Endothelial cell of umbilical vein (primary cell): ENCODE measurements around the gene SH3GL3. TPM values are rescaled to one million over a fixed set of nuclear protein-coding genes. Genes with fewer than 3 reads are reported as not detected.

Experiments
- BruUV-seq: library from RNA; stranded (reverse); fragments of 400-500 nt; replicated peaks from 2 replicates; lab custom pipeline; 2021; lab: Mats Ljungman, UMichigan
- CTCF ChIA-PET: fragments of 300-600, 350-600 bp; sonication (Branson Sonifier 250); formaldehyde crosslinking; loops from one replicate; lab custom pipeline; 2021; ENCODE audit warnings: antibody characterized with exemption, inconsistent platforms; lab: Charles Lee
- POLR2A ChIA-PET: fragments of 300-600, 350-600 bp; sonication (Branson Sonifier 250); formaldehyde crosslinking; loops from one replicate; lab custom pipeline; 2021; ENCODE audit warnings: antibody characterized with exemption, inconsistent platforms; lab: Charles Lee
- DNase-seq: peaks from one replicate; pipeline ENCODE4 v3.0.0-alpha.2; 2011; ENCODE audit warnings: low read depth, low spot score
- FAIRE-seq: peaks from 2 replicates; lab custom pipeline; 2011; peaks lifted over from hg19 to GRCh38; lab: Jason Lieb, UNC
- H2AFZ ChIP-seq: 2 replicates; pipeline ENCODE4 v1.6.0; 2012; ENCODE audit warnings: low read depth, low read length, control low read depth, inconsistent platforms
- H3K27ac ChIP-seq: 2 replicates; pipeline ENCODE4 v1.5.1; 2011; ENCODE audit warnings: low read depth, mild to moderate bottlenecking, control low read depth, low read length, moderate library complexity; ENCODE audit not compliant: insufficient read depth
- H3K27me3 ChIP-seq, 2 experiments: 2 replicates each; pipeline versions ENCODE4 v1.6.0 to v1.6.1; 2011; ENCODE audit warnings: low read length in 2 of 2, mixed read lengths in 1 of 2; ENCODE audit not compliant: control insufficient read depth in 2 of 2, insufficient read depth in 2 of 2
- H3K36me3 ChIP-seq, 2 experiments: 2 replicates in 1 of 2; 3 replicates in 1 of 2; pipeline ENCODE4 v1.5.1; 2011; ENCODE audit warnings: low read length in 2 of 2, mild to moderate bottlenecking in 1 of 2, moderate library complexity in 1 of 2; ENCODE audit not compliant: control insufficient read depth in 2 of 2, insufficient read depth in 2 of 2; ENCODE audit errors: extremely low read depth in 1 of 2
- H3K4me1 ChIP-seq: 3 replicates; pipeline ENCODE4 v1.5.1; 2011; ENCODE audit warnings: mild to moderate bottlenecking, low read length; ENCODE audit not compliant: control insufficient read depth, insufficient read depth; ENCODE audit errors: extremely low read depth
- H3K4me2 ChIP-seq: 2 replicates; pipeline ENCODE4 v1.6.1; 2011; ENCODE audit warnings: low read length, control low read depth, mixed read lengths; ENCODE audit not compliant: insufficient read depth
- H3K4me3 ChIP-seq, 3 experiments: fragments of 200-600 bp in 1 of 3; sonication (generic), shearing (Covaris generic) in 1 of 3; replicated peaks in 1 of 3; 2 replicates each; pipeline ENCODE4 v1.5.1; 2011 to 2016; ENCODE audit warnings: control low read depth in 3 of 3, low read length in 3 of 3, mild to moderate bottlenecking in 2 of 3, inconsistent platforms in 1 of 3, low read depth in 1 of 3, moderate library complexity in 1 of 3; ENCODE audit not compliant: insufficient read depth in 1 of 3
- H3K79me2 ChIP-seq: 2 replicates; pipeline ENCODE4 v1.6.0; 2012; ENCODE audit warnings: low read length, inconsistent platforms; ENCODE audit not compliant: control insufficient read depth, insufficient read depth
- H3K9ac ChIP-seq: replicated peaks from 2 replicates; pipeline ENCODE3; 2011; ENCODE audit warnings: low read length, control low read depth; ENCODE audit not compliant: insufficient read depth; ENCODE audit errors: extremely low read depth
- H3K9me1 ChIP-seq: replicated peaks from 3 replicates; pipeline ENCODE4 v1.6.0; 2011; ENCODE audit warnings: mild to moderate bottlenecking, low read length; ENCODE audit not compliant: control insufficient read depth, insufficient read depth; ENCODE audit errors: extremely low read depth
- H3K9me3 ChIP-seq: replicated peaks from 2 replicates; pipeline ENCODE4 v1.5.1; 2012; ENCODE audit warnings: low read length, inconsistent platforms; ENCODE audit not compliant: control insufficient read depth, insufficient read depth
- H4K20me1 ChIP-seq: replicated peaks from 2 replicates; pipeline ENCODE3; 2011; ENCODE audit warnings: mild to moderate bottlenecking, low read length; ENCODE audit not compliant: control insufficient read depth, insufficient read depth; ENCODE audit errors: extremely low read depth
- EZH2 ChIP-seq: IDR thresholded peaks from 2 replicates; pipeline ENCODE4 v1.6.1; 2012; ENCODE audit warnings: borderline replicate concordance, low read depth, mild to moderate bottlenecking, moderate library complexity, low read length, inconsistent platforms; ENCODE audit not compliant: severe bottlenecking
- FOS ChIP-seq: IDR thresholded peaks from 2 replicates; pipeline ENCODE4 v1.6.1; 2011; ENCODE audit warnings: mild to moderate bottlenecking, low read length, moderate library complexity, borderline replicate concordance; ENCODE audit not compliant: insufficient read depth
- GATA2 ChIP-seq: IDR thresholded peaks from 2 replicates; pipeline ENCODE4 v1.7.0; 2011; ENCODE audit warnings: low read depth, mild to moderate bottlenecking, moderate library complexity, mixed read lengths, low read length; ENCODE audit not compliant: insufficient read length, insufficient read depth
- JUN ChIP-seq: IDR thresholded peaks from 2 replicates; pipeline ENCODE4 v1.6.1; 2011; ENCODE audit warnings: borderline replicate concordance, low read depth; ENCODE audit not compliant: insufficient read length, insufficient read depth
- MYC ChIP-seq: IDR thresholded peaks from one replicate; pipeline ENCODE4 v1.6.1; 2011; ENCODE audit warnings: mild to moderate bottlenecking, low read depth, low read length
- POLR2A ChIP-seq: IDR thresholded peaks from 2 replicates; pipeline ENCODE4 v1.6.1; 2012; ENCODE audit warnings: low read depth, mild to moderate bottlenecking, control low read depth, low read length
- POLR2AphosphoS5 ChIP-seq: IDR thresholded peaks from 2 replicates; pipeline ENCODE4 v1.6.1; 2012; ENCODE audit warnings: low read depth, mild to moderate bottlenecking, control low read depth, low read length, moderate library complexity; ENCODE audit not compliant: insufficient read depth
- dilution Hi-C: fragments of 300-500 bp; cut with MboI; formaldehyde crosslinking; loops from one replicate; pipeline ENCODE4 v1.15.0; 2019; ENCODE audit warnings: low sequenced_read_pairs; ENCODE audit not compliant: extremely low pct_ligation_motif_present
- intact Hi-C: fragments of 100-400 bp; cut with micrococcal nuclease; formaldehyde crosslinking; loops from one replicate; pipeline ENCODE4 v1.10.0; 2022
- polyA plus RNA-seq, 4 experiments: library from polyadenylated mRNA; depleted of rRNA in 3 of 4; stranded (reverse) in 3 of 4; unstranded in 1 of 4; fragments of >200 nt; gene quantifications; 2 replicates each; pipeline versions ENCODE4 v1.2.1 to v1.2.3, GENCODE V29; 2011 to 2012; ENCODE audit warnings: missing spikeins in 1 of 4
- total RNA-seq: library from RNA; stranded (reverse); gene quantifications from 2 replicates; pipeline ENCODE4 v1.2.3, GENCODE V29; 2021
- TF ChIP-seq, protein P1 (sequence below), 2 donors: IDR thresholded peaks; 1 replicate in 1 of 2; 2 replicates in 1 of 2; pipeline ENCODE4 v1.5.1; 2011; ENCODE audit warnings: low read length in 2 of 2, mild to moderate bottlenecking in 2 of 2, moderate library complexity in 2 of 2, control low read depth in 1 of 2, inconsistent platforms in 1 of 2, low read depth in 1 of 2; ENCODE audit not compliant: insufficient read depth in 1 of 2; ENCODE audit errors: extremely low read depth in 1 of 2
- TF ChIP-seq, protein P2 (sequence below): IDR thresholded peaks from 2 replicates; pipeline ENCODE4 v1.6.1; 2011; ENCODE audit not compliant: insufficient read depth, insufficient read length

SH3GL3 gene
- total and polyA plus RNA-seq, 2 donors (not counting 3 experiments of a cell fraction or from before 2014, with no cell fraction given) = not detected

DNA sequence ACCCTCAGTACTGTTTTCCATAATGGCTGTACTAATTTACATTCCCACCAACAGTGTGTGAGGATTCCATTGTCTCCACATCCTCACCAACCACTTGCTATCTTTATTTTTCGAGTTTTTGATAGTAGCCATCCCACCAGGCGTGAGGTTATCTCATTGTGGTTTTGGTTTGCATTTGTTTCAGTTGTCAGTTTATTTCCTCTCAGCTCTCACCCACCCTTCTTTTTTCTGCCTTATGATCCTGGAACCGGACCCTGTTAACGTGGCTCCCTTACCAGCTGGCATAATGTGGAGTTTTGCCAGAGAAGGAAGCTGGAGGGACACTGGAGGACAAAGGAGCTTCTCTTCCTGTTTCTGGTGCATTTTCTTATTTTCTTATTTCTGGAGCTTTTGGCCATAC lies 25.1 kb upstream of the SH3GL3 start:
- no peak for TF ChIP-seq JUN
- TF ChIP-seq EZH2 = no peak
- no peak for TF ChIP-seq POLR2AphosphoS5
- TF ChIP-seq POLR2A = no peak
- TF ChIP-seq MYC = no peak
- Histone ChIP-seq H3K9ac (no peak overlapping the region), H3K4me1 (no peaks in the 10 kb centered on the region), H3K36me3 (no peaks in the 10 kb centered on the region), H3K9me3 (no peaks in the 10 kb centered on the region), H4K20me1 (no peaks in the 10 kb centered on the region), H3K4me3 (no peak overlapping the region), H3K27ac (no peak overlapping the region), H3K4me2 (no peak overlapping the region), H2AFZ (no peak overlapping the region), H3K27me3 (no peaks in the 10 kb centered on the region), H3K79me2 (no peaks in the 10 kb centered on the region), H3K9me1 (no peaks in the 10 kb centered on the region)
- ChIA-PET POLR2A (no interaction called here), CTCF (interaction anchor here (1.1 to 2.8 kb wide), 3 partner anchors 14 to 144 kb away, joined by 3 to 9 read pairs (median 6); no protein-coding TSS in a partner anchor)
- FAIRE-seq (no peak), DNase-seq (no peak)
- intact Hi-C loops (no loop called here), dilution Hi-C loops (no loop called here)
- BruUV-seq = no TSS peak

DNA sequence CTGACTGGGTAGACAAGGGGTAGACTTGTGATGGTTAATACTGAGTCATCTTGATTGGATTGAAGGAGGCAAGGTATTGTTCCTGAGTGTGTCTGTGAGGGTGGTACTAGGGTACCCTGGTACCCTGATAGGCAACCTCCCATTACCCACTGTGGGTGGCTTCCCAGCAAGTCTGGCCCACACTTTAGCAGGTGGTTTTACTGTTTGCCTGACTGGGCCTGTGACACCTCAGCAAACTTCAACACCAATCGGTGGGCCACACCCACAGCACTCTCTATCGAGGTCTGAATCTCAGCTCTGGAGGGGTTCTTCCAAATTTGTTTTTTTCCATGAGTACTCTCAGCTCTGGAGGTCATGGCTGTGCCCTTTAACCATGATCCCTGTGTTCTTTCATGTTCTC lies 24.6 kb upstream of the SH3GL3 start:
- POLR2A ChIA-PET = no interaction called here
- Histone ChIP-seq H3K4me1 (no peaks in the 10 kb centered on the region), H3K79me2 (no peaks in the 10 kb centered on the region), H3K9me1 (no peaks in the 10 kb centered on the region), H2AFZ (no peak overlapping the region), H3K27ac (no peak overlapping the region), H3K4me2 (no peak overlapping the region), H4K20me1 (no peaks in the 10 kb centered on the region), H3K9me3 (no peaks in the 10 kb centered on the region), H3K36me3 (no peaks in the 10 kb centered on the region), H3K27me3 (no peaks in the 10 kb centered on the region), H3K9ac (no peak overlapping the region), H3K4me3 (no peak overlapping the region)
- no TSS peak for BruUV-seq
- intact Hi-C loops = no loop called here
- CTCF ChIA-PET = interaction anchor here (1.1 to 2.8 kb wide), 3 partner anchors 13 to 143 kb away, joined by 3 to 9 read pairs (median 6); no protein-coding TSS in a partner anchor
- DNase-seq (no peak), FAIRE-seq (no peak)
- TF ChIP-seq EZH2 (no peak), POLR2A (no peak), JUN (no peak), FOS (no peak), POLR2AphosphoS5 (no peak), GATA2 (no peak), MYC (no peak)
- TF ChIP-seq, protein P1, sequence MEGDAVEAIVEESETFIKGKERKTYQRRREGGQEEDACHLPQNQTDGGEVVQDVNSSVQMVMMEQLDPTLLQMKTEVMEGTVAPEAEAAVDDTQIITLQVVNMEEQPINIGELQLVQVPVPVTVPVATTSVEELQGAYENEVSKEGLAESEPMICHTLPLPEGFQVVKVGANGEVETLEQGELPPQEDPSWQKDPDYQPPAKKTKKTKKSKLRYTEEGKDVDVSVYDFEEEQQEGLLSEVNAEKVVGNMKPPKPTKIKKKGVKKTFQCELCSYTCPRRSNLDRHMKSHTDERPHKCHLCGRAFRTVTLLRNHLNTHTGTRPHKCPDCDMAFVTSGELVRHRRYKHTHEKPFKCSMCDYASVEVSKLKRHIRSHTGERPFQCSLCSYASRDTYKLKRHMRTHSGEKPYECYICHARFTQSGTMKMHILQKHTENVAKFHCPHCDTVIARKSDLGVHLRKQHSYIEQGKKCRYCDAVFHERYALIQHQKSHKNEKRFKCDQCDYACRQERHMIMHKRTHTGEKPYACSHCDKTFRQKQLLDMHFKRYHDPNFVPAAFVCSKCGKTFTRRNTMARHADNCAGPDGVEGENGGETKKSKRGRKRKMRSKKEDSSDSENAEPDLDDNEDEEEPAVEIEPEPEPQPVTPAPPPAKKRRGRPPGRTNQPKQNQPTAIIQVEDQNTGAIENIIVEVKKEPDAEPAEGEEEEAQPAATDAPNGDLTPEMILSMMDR (IDR thresholded peaks at IDR 0.05; ENCODE audit: extremely low read depth in 1 of 2, insufficient read depth in 1 of 2, low read depth in 1 of 2, low read length in 2 of 2) = no peak
- TF ChIP-seq, protein P2, sequence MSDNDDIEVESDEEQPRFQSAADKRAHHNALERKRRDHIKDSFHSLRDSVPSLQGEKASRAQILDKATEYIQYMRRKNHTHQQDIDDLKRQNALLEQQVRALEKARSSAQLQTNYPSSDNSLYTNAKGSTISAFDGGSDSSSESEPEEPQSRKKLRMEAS = no peak
- dilution Hi-C loops = no loop called here
